Measurements from ENCODE around the gene KIAA1217. TPM values are rescaled to one million over a fixed set of nuclear protein-coding genes. Genes with fewer than 3 reads are reported as not detected.

Gene KIAA1217
- total RNA-seq, 4 donors from 2014 or later = 12.7 to 156 (median 34.8) TPM

DNA sequence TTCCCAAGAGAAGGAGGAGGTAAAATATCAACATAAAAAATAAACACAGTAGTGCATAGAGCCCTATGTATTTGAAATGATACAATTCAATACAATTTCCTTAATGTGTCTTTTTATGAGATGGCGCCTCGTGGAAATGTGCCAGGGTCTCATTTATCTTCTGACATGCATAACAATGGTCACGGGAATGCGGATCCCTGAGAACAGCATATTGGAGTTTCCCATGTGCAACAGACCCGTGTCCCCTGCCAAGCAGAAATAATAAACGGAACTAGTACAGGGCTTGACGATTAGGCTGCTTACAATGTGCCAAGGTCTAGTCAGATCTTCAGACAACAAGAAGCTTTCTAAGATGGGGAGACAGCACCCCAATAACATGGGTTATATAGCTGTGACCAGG, 296.8 kb downstream of the KIAA1217 start:
- ATAC-seq (ENCODE audit: low FRiP score) = no peak
- DNase-seq (ENCODE audit: low spot score) = no peak
- TF ChIP-seq, protein P1, sequence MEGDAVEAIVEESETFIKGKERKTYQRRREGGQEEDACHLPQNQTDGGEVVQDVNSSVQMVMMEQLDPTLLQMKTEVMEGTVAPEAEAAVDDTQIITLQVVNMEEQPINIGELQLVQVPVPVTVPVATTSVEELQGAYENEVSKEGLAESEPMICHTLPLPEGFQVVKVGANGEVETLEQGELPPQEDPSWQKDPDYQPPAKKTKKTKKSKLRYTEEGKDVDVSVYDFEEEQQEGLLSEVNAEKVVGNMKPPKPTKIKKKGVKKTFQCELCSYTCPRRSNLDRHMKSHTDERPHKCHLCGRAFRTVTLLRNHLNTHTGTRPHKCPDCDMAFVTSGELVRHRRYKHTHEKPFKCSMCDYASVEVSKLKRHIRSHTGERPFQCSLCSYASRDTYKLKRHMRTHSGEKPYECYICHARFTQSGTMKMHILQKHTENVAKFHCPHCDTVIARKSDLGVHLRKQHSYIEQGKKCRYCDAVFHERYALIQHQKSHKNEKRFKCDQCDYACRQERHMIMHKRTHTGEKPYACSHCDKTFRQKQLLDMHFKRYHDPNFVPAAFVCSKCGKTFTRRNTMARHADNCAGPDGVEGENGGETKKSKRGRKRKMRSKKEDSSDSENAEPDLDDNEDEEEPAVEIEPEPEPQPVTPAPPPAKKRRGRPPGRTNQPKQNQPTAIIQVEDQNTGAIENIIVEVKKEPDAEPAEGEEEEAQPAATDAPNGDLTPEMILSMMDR (IDR thresholded peaks at IDR 0.05) = no peak

GRCh38 chr10:24513155-24513554, 304.2 kb downstream of the KIAA1217 start:
- TF ChIP-seq, protein P1 (IDR thresholded peaks at IDR 0.05) = no peak
- no peak for ATAC-seq (ENCODE audit: low FRiP score)
- no peak for DNase-seq (ENCODE audit: low spot score)

- TF ChIP-seq, protein P1 (IDR thresholded peaks at IDR 0.05) = no peak
- DNase-seq (ENCODE audit: low spot score) (no peak), ATAC-seq (ENCODE audit: low FRiP score) (no peak)
Observed at GRCh38 chr10:24515481-24515880, 306.5 kb downstream of the KIAA1217 start.

DNA sequence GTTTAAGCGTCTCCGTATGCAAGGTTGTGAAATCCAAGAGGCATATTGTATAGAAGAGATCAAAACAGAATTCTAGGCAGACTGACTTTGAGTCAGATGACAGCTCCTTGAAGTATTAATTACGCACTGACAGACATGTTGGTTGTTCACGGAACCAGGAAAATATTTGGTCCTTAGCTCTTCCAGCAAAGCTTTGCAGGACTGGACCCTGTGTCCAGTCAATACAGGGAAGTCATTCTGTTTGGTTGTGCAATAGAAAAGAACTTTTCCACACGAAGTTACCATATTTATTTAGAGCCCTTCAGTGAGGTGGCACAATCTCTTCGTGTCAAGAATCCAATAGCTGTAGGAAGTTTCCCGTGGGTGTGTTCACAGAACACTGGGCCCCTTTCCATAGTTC, 309.5 kb downstream of the KIAA1217 start:
- DNase-seq (ENCODE audit: low spot score) (no peak), ATAC-seq (ENCODE audit: low FRiP score) (peak; percentile 17)
- TF ChIP-seq, protein P1 (IDR thresholded peaks at IDR 0.05) = no peak

DNA sequence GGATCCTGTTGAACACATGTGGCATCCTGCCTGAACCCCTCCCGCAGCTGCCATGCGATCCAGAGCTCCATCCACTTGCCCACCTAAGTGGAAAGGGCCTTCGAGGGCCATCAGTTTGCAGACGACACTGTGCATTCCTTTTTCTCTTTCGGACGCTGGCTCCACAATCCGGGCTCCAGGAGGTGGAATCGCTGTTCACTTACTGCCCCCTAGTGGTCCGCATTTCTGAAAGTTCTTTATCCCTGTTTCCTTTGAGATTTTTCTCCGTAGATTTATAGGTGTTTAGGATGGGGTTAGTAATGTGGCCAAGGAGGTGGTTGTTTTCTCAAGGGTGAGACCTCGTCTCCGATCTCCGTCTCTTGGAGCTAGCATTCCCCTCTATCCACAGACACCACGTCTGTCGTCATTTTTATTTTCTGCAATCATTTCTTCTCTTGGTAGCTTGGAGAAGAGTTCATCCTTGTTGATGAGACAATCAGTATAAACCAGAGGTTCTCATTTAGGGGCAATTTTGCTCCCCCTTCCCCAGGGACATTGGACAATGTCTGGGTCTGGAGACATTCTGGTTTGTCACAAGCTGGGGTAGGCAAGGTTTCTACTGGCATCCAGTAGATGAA, 310.2 kb downstream of the KIAA1217 start:
- TF ChIP-seq, protein P1 (IDR thresholded peaks at IDR 0.05) = no peak
- no peak for ATAC-seq (ENCODE audit: low FRiP score)
- DNase-seq (ENCODE audit: low spot score) = peak; percentile 34

DNA sequence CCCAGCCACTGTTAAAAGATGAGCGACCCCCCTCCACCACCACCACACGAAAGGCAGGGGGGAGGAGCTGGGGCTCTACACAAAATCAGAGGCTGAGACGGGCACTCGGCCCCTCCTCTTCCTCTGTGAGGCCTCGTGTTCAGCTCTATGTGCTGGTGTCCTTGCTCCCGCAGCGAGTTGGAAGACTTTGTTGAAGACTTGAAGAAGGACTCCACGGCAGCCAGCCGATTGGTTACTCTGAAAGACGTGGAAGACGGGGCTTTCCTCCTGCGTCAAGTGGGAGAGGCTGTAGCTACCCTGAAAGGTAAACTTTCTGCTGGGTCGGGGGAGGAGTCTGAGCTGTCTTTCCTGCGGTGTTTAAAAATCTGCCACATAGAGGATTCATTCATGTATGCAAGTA, 311.0 kb downstream of the KIAA1217 start:
- TF ChIP-seq, protein P1 (IDR thresholded peaks at IDR 0.05) = no peak

DNA sequence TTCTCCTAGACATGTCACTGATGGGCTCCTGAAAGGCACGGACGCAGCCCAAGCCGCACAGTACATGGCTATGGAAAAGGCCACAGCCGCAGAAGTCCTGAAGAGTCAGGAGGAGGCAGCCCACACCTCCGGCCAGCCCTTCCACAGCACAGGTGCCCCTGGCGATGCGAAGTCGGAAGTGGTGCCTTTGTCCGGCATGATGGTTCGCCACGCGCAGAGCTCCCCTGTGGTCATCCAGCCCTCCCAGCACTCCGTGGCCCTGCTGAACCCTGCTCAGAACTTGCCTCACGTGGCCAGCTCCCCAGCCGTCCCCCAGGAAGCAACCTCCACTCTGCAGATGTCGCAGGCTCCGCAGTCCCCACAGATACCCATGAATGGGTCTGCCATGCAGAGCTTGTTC, 315.4 kb downstream of the KIAA1217 start:
- DNase-seq (ENCODE audit: low spot score) (no peak), ATAC-seq (ENCODE audit: low FRiP score) (no peak)
- TF ChIP-seq, protein P1 (IDR thresholded peaks at IDR 0.05) = no peak

More for the DNA sequence above, 311.0 kb downstream of the KIAA1217 start:
- ATAC-seq (ENCODE audit: low FRiP score) (no peak), DNase-seq (ENCODE audit: low spot score) (no peak)
